Measurements from ENCODE around the gene IFT22.

Gene IFT22

DNA sequence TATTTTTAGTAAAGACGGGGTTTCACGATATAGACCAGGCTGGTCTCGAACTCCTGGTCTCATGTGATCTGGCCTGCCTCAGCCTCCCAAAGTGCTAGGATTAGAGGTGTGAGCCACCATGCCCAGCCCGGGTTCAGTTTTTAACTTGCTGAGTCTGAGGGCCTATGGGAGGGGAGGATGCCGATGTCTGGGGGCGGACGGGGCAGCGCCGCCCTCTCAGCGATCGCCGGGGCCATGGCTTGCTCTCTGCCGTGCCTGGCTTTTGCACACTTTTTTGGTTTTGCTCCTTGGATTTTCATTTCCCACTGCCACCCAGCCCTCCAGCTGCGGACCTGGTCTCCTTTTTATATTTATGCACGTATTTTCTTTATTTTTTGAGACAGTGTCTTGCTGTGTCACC is 25.9 kb upstream of the IFT22 start:
- TF ChIP-seq, protein P1, sequence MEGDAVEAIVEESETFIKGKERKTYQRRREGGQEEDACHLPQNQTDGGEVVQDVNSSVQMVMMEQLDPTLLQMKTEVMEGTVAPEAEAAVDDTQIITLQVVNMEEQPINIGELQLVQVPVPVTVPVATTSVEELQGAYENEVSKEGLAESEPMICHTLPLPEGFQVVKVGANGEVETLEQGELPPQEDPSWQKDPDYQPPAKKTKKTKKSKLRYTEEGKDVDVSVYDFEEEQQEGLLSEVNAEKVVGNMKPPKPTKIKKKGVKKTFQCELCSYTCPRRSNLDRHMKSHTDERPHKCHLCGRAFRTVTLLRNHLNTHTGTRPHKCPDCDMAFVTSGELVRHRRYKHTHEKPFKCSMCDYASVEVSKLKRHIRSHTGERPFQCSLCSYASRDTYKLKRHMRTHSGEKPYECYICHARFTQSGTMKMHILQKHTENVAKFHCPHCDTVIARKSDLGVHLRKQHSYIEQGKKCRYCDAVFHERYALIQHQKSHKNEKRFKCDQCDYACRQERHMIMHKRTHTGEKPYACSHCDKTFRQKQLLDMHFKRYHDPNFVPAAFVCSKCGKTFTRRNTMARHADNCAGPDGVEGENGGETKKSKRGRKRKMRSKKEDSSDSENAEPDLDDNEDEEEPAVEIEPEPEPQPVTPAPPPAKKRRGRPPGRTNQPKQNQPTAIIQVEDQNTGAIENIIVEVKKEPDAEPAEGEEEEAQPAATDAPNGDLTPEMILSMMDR (IDR thresholded peaks at IDR 0.05; ENCODE audit: insufficient read depth, low read length, missing control alignments) = no peak
- ChIA-PET CTCF (no interaction called here), POLR2A (no interaction called here)
- DNase-seq (ENCODE audit: low read depth, low spot score) = no peak
- no peak overlapping the region for H3K4me3 ChIP-seq (ENCODE audit: low read depth, low read length)

DNA sequence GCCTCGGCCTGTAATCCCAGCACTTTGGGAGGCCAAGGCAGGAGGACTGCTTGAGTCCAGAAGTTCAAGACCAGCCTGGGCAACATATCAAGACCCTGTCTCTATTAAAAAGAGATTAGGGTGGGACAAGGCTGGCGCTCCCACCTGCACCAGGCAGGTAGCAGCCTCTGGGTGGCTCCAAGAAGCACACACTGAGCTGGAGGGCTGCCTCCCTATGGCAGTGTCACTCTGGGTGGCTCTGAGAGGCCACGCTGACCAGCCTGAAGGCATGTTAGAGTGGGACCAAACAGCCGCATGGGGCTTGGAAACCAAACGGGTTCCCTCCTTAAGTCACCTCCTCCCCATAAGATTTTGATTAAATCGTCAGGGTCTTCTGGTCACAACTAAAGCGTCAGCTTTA is 21.3 kb upstream of the IFT22 start:
- CTCF ChIA-PET = interaction anchor here (1.0 kb wide), 2 partner anchors 11 to 18 kb away, joined by 3 read pairs; no protein-coding TSS in a partner anchor
- TF ChIP-seq, protein P1 (IDR thresholded peaks at IDR 0.05; ENCODE audit: insufficient read depth, low read length, missing control alignments) = no peak

DNA sequence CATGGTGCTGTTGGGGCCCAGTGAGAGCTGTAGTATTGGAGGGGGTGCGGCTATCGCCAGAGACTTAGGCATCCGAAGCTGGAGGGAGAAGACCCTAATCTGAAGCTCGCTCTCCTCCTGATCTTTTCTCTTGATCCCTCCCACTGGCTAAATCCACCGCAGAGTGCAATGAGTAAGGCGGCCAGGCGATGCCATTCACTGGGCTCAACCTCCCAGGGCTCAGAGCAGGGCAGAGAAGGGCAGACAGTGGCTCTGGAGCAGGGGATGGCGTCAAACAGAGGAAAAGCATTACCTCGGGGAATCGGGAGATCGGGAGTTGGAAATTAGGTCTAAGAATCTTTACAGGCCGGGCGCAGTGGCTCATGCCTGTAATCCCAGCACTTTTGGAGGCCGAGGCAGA is 18.8 kb upstream of the IFT22 start:
- H3K4me3 ChIP-seq (ENCODE audit: low read depth, low read length) = no peak overlapping the region
- POLR2A ChIA-PET = interaction anchor here (1.0 kb wide), 1 partner anchor 19 kb away, joined by 4 read pairs; the partner anchor contains the start of gene IFT22
- no peak for DNase-seq (ENCODE audit: low read depth, low spot score)
- CTCF ChIA-PET = interaction anchor here (1.4 kb wide), 1 partner anchor 25 kb away, joined by 7 read pairs; no protein-coding TSS in a partner anchor
- TF ChIP-seq, protein P1 (IDR thresholded peaks at IDR 0.05; ENCODE audit: insufficient read depth, low read length, missing control alignments) = no peak

More for the DNA sequence above, 21.3 kb upstream of the IFT22 start:
- POLR2A ChIA-PET = no interaction called here
- DNase-seq (ENCODE audit: low read depth, low spot score) = no peak
- H3K4me3 ChIP-seq (ENCODE audit: low read depth, low read length) = no peak overlapping the region

DNA sequence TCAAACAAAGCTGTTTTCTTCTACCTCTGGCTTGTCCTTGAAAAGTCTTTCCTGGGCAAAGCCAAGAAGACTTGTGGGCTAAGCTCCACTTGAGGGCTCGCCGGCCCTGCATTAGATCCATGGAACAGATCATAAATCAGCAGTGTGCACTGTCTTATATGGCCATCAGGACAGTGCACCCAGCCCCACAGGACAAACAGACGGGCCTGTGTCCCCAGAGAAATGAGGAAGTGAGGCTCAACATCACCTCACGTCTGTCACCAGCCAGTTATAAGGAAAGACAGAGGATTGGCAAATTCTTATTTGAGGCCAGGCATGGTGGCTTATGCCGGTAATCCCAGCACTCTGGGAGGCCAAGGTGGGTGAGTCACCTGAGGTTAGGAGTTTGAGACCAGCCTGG is 12.3 kb upstream of the IFT22 start:
- TF ChIP-seq, protein P1 (IDR thresholded peaks at IDR 0.05; ENCODE audit: insufficient read depth, low read length, missing control alignments) = no peak
- no peak overlapping the region for H3K4me3 ChIP-seq (ENCODE audit: low read depth, low read length)
- no peak for DNase-seq (ENCODE audit: low read depth, low spot score)
- ChIA-PET POLR2A (no interaction called here), CTCF (no interaction called here)

DNA sequence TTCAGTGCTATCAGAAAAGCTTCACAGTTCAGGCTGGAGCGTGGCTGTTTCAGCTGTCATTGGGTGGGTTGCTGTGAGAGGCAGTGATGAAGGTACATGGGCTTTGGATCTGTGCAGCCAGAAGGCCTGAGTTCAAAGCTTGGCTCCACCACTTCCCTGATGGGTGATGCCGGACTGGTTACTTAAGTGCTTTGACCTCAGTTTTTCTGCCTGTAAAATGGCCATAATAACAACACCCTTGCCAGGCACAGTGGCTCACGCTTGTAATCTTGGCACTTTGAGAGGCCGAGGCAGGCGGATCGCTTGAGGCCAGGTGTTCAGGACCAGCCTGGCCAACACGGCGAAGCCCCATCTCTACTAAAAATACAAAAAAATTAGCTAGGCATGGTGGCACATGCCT is 10.4 kb upstream of the IFT22 start:
- DNase-seq (ENCODE audit: low read depth, low spot score) = no peak
- H3K4me3 ChIP-seq (ENCODE audit: low read depth, low read length) = no peak overlapping the region
- POLR2A ChIA-PET = no interaction called here
- TF ChIP-seq, protein P1 (IDR thresholded peaks at IDR 0.05; ENCODE audit: insufficient read depth, low read length, missing control alignments) = no peak
- CTCF ChIA-PET = interaction anchor here (0.9 kb wide), 1 partner anchor 33 kb away, joined by 3 read pairs; no protein-coding TSS in a partner anchor

DNA sequence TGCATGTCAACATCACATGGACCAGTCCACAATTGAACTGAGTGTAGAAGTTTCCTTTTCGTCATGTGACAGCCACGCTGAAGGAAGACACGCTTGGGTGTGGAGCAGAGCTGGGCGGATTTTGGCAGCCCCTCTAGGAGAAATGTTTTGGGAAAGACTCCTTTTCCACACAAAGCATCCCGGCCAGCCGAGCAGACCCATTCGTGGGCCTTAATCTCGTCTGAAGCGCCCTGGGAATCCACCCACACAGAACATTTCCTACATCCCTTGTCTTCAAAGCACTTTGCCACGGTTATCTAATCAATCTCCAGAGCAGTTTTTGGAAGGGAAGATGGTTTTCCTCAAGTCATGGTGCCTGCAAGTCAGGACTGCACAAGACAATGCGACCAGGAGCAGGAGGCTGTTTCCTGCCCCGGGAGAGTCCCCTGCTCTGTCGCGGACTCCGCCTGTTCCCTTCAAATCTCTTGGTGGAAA is 8.4 kb upstream of the IFT22 start:
- no peak overlapping the region for H3K4me3 ChIP-seq (ENCODE audit: low read depth, low read length)
- POLR2A ChIA-PET = no interaction called here
- TF ChIP-seq, protein P1 (IDR thresholded peaks at IDR 0.05; ENCODE audit: insufficient read depth, low read length, missing control alignments) = no peak
- DNase-seq (ENCODE audit: low read depth, low spot score) = no peak
- CTCF ChIA-PET = interaction anchor here (1.7 kb wide), 1 partner anchor 15 kb away, joined by 6 read pairs; no protein-coding TSS in a partner anchor

Measured in AG04449 (cell line).